ENCODE measurements around the gene ARPC1A.
"Not testable (repeated sequence)": the region's sequence is repeated elsewhere in the genome, so short reads cannot be mapped to it uniquely, and the experiment has no call there.

Gene ARPC1A

GRCh38 chr7:99415513-99416127, 89.9 kb downstream of the ARPC1A start:
- not testable (repeated sequence) for DNase-seq

Measured in cortex of kidney (tissue), 1 donor.